Liver (tissue), 3 donors: ENCODE results near the gene HIP1.
"Not testable (repeated sequence)": the region's sequence is repeated elsewhere in the genome, so short reads cannot be mapped to it uniquely, and the experiment has no call there.

Source experiments
- ATF3 ChIP-seq: IDR thresholded peaks from 2 replicates; pipeline ENCODE4 v1.6.1; 2016; ENCODE audit warnings: antibody characterized with exemption
- CTCF ChIP-seq: fragments of 150-350 bp; IDR thresholded peaks from 2 replicates; pipeline ENCODE4 v1.5.1; 2017; ENCODE audit warnings: improper control_type of control experiment, low read depth, low read length; ENCODE audit not compliant: missing input control
- FOXA1 ChIP-seq: IDR thresholded peaks from 2 replicates; pipeline ENCODE4 v1.6.1; 2016; ENCODE audit warnings: antibody characterized with exemption
- GABPA ChIP-seq, 2 donors: IDR thresholded peaks in 1 of 2; conservative IDR thresholded peaks in 1 of 2; 2 replicates each; pipeline ENCODE4 v1.6.1; 2016; ENCODE audit warnings: antibody characterized with exemption in 2 of 2, mild to moderate bottlenecking in 1 of 2, moderate library complexity in 1 of 2
- JUND ChIP-seq, 2 donors: IDR thresholded peaks; 2 replicates each; pipeline ENCODE4 v1.6.1; 2016; ENCODE audit warnings: antibody characterized with exemption in 2 of 2
- MAX ChIP-seq: IDR thresholded peaks from 2 replicates; pipeline ENCODE4 v1.6.1; 2016; ENCODE audit warnings: antibody characterized with exemption
- RAD21 ChIP-seq, 2 donors: IDR thresholded peaks; 2 replicates each; pipeline ENCODE4 v1.6.1; 2016; ENCODE audit warnings: antibody characterized with exemption in 2 of 2, mild to moderate bottlenecking in 2 of 2
- REST ChIP-seq: IDR thresholded peaks from 2 replicates; pipeline ENCODE4 v1.6.1; 2016; ENCODE audit warnings: antibody characterized with exemption, mild to moderate bottlenecking
- RXRA ChIP-seq, 2 donors: IDR thresholded peaks; 2 replicates each; pipeline ENCODE4 v1.6.1; 2017 to 2018; ENCODE audit warnings: antibody characterized with exemption in 2 of 2, mild to moderate bottlenecking in 1 of 2
- SP1 ChIP-seq: IDR thresholded peaks from 2 replicates; pipeline ENCODE4 v1.6.1; 2018; ENCODE audit warnings: antibody characterized with exemption, mild to moderate bottlenecking
- TAF1 ChIP-seq: conservative IDR thresholded peaks from 2 replicates; pipeline ENCODE4 v1.6.1; 2016; ENCODE audit warnings: antibody characterized with exemption, mild to moderate bottlenecking
- YY1 ChIP-seq: IDR thresholded peaks from 2 replicates; pipeline ENCODE4 v1.6.1; 2016; ENCODE audit warnings: antibody characterized with exemption, mild to moderate bottlenecking
- ZBTB33 ChIP-seq: IDR thresholded peaks from 2 replicates; pipeline ENCODE4 v1.6.1; 2016; ENCODE audit warnings: antibody characterized with exemption
- donor health status: healthy.
- donor health status: healthy.

- TF ChIP-seq TAF1; GABPA (IDR thresholded peaks at IDR 0.05 in 1 of 2, conservative IDR thresholded peaks at IDR 0.05 in 1 of 2); MAX; CTCF; YY1; JUND (IDR thresholded peaks at IDR 0.05); SP1; REST; RAD21 (IDR thresholded peaks at IDR 0.05); FOXA1; ATF3; ZBTB33; RXRA (IDR thresholded peaks at IDR 0.05): not testable (repeated sequence)
These were observed 246.7 kb downstream of the HIP1 start, which contains the start of gene SPDYE5 for GRCh38 chr7:75492020-75492419.
